A375 (cell line): ENCODE measurements around the gene OR7G1. TPM values are rescaled to one million over a fixed set of nuclear protein-coding genes. Genes with fewer than 3 reads are reported as not detected.

Source experiments
- small RNA-seq: library from RNA; depleted of rRNA; stranded (forward); fragments of <200 nt; gene quantifications from one replicate; pipeline ENCODE3, GENCODE V24; 2014
- total RNA-seq: library from RNA; depleted of rRNA; stranded (reverse); fragments of >200 nt; shearing (Covaris generic); gene quantifications from 2 replicates; pipeline ENCODE4 v1.2.3, GENCODE V29; 2014; rRNA removed

Gene OR7G1, protein sequence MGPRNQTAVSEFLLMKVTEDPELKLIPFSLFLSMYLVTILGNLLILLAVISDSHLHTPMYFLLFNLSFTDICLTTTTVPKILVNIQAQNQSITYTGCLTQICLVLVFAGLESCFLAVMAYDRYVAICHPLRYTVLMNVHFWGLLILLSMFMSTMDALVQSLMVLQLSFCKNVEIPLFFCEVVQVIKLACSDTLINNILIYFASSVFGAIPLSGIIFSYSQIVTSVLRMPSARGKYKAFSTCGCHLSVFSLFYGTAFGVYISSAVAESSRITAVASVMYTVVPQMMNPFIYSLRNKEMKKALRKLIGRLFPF
- not detected in 2 replicates for total RNA-seq

DNA sequence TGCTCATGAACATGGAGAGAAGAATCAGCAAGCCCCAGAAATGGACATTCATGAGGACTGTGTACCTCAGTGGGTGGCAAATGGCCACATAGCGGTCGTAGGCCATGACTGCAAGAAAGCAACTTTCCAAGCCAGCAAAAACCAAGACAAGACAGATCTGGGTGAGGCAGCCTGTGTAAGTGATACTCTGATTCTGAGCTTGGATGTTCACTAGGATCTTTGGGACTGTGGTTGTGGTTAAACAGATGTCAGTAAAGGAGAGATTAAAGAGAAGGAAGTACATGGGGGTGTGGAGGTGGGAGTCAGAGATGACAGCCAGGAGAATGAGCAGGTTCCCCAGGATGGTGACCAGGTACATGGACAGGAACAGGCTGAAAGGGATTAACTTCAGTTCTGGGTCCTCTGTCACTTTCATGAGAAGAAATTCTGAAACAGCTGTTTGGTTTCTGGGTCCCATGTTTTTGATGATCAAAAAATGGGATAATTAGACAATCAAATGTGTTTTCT, at the start of gene OR7G1:
Gene OR7G1 (minus strand): TSS at position 457 of the 507 bp plus-strand sequence. CDS start 0 bp downstream, at position 457.

DNA sequence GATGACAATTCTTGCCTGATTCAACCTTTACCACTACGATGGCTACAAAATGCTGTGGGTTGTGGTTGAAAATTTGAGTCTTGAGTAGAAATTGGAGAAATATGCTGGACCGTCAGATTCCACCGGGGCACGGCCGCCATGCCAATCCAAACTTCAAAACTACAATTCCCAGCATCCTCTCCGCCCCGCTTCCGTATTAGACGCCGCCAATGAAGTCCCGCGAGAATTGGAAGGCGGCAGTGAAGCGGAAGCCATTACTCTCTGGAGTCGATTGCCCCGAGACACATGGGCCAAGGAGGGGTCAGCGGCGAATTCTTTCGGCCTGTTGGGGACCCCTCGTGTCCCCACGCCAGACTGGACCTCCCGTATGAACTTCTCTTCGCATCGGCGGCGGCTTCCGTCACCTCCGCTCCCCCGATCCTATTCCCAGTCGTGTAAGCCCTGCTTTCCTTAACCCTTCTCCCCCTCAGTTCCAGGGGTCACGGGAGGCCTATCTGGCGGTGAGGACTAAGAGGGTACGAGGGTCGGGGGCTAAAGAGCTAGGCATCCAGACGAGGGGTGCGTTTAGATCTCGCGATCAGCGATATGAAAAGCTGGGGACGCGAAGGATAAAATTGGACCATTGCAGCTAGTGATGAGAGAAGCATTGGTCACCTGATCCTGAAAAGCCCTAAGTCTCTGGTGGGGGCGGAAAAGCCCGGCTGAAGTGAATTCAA, 24.8 kb upstream of the OR7G1 start, which contains the start of gene ZNF317:
Gene ZNF317 (plus strand): TSS at position 239 of the 716 bp plus-strand sequence. CDS start 15,620 bp downstream, outside the sequence.

DNA sequence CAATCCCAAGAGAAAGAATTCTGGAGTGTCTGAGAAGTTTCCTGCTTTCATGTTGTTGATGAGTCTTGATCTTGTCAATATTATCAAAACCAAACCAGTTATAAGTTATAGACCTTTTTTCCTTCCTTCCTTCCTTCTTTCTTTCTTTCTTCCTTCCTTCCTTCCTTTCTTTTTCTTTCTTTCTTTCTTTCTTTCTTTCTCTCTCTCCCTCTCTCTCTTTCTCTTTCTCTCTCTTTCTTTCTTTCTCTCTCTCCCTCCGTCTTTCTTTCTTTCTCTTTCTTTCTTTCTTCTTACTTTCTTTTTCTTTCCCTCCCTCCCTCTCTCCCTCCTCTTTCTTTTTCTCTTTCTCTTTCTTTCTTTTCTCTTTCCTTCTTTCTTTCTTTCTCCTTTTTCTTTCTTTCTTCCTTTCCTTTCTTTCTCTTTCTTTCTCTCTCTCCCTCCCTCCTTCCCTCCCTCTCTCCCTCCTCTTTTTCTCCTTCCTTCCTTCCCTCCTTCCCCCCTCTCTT, 11.4 kb upstream of the OR7G1 start, which contains the start of gene OR7G3:
Gene OR7G3 (minus strand): TSS at position 51 of the 506 bp plus-strand sequence. CDS start 0 bp downstream, at position 51.

DNA sequence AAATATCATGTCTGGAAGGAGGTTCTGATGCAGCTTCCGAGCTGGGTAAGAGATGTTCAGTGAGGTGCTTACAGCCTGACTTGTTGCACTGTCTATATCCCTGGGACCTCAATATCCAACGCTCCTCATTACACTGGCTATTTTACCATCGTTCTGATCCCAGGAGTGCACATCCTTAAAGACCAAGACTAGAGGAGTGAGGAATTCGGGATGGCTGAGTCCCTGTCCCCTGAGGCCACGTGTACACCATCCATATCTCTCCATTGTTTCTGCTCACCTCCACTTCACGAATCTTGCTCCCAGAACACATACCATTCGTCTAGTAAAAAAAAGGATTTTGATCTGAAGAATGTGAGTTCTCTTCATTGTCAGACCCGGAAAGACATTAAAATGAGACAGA, 8.2 kb downstream of the OR7G1 start, which contains the start of gene OR7G2:
Gene OR7G2 (minus strand): TSS at position 101 of the 400 bp plus-strand sequence. CDS start 4,232 bp downstream, outside the sequence.

DNA sequence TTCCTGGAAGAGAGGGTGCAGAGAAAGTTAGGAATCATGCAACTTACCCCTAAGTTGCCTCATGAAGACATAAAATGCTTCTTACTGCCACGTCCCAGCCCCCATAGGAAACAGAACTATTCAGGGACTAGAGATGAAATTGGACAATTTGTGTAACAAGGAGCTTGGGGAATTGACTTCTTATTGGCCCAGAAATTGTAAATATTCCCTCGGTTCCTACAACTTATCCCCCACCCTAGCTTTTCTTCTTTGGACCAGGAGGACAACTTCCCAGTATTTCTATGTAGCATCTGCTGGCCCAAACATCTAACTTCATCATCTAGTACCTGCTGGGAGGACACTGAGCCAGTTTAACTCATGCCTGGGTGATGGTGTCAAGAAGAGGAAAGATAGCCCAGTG, 28.8 kb downstream of the OR7G1 start, which contains the start of gene OR1M1:
Gene OR1M1 (plus strand): TSS at position 301 of the 400 bp plus-strand sequence. CDS start 6,184 bp downstream, outside the sequence.

Small RNA genes within 50 kb of the gene (small RNA-seq; reads per million reads assigned to genes)
- not detected for gene OR1M4P

Other genes with a start within 250 kb of the OR7G1 start
- gene MUC16, start 105.4 kb downstream of the OR7G1 start, total RNA-seq, result not detected in 2 replicates
- gene OR1M1, start 28.7 kb downstream of the OR7G1 start, total RNA-seq, result not detected in 2 replicates
- not detected in 2 replicates for gene OR7G2, start 8.3 kb downstream of the OR7G1 start, total RNA-seq
- gene OR7G3, start 11.2 kb upstream of the OR7G1 start, total RNA-seq, result not detected in 2 replicates
- gene ZNF317, start 24.6 kb upstream of the OR7G1 start, total RNA-seq, result 28.4 and 31.6 TPM in 2 replicates
- not detected in 2 replicates for gene OR7D2, start 63.2 kb upstream of the OR7G1 start, total RNA-seq
- not detected in 2 replicates for gene OR7D4, start 103.8 kb upstream of the OR7G1 start, total RNA-seq
- gene OR7E24, start 135.2 kb upstream of the OR7G1 start, total RNA-seq, result not detected in 2 replicates
- 9.7 and 20.6 TPM in 2 replicates for gene ZNF699, start 194.1 kb upstream of the OR7G1 start, total RNA-seq
- 8.6 and 11.2 TPM in 2 replicates for gene ZNF559, start 208.4 kb upstream of the OR7G1 start, total RNA-seq
- 0.42 and 2.9 TPM in 2 replicates for gene ZNF177, start 247.2 kb upstream of the OR7G1 start, total RNA-seq